Neural cell (in vitro differentiated cells): ENCODE data around the gene NECTIN4. TPM values are rescaled to one million over a fixed set of nuclear protein-coding genes. Genes with fewer than 3 reads are reported as not detected.
A peak's percentile ranks its signal among the peaks of the same experiment; 100 is the strongest.

Experiments used
- H2AFZ ChIP-seq: fragments of 200-600, 300-800 bp; sonication (generic), shearing (Covaris generic); 2 replicates; pipeline ENCODE4 v1.6.0; 2014; ENCODE audit warnings: low read depth, mild to moderate bottlenecking, antibody characterized with exemption, low read length, moderate library complexity
- H3F3A ChIP-seq: fragments of 200-600 bp; shearing (Covaris generic); 2 replicates; pipeline ENCODE4 v1.6.1; 2016; ENCODE audit warnings: mild to moderate bottlenecking, moderate library complexity, mixed read lengths, antibody characterized with exemption, low read length; ENCODE audit not compliant: insufficient read depth, poor library complexity, severe bottlenecking
- H3K27ac ChIP-seq: fragments of 200-600, 300-800 bp; sonication (generic), shearing (Covaris generic); 2 replicates; pipeline ENCODE4 v1.5.1; 2014; ENCODE audit warnings: mild to moderate bottlenecking, low read length, moderate library complexity
- H3K27me3 ChIP-seq: fragments of 300-800, 200-600 bp; sonication (generic), shearing (Covaris generic); 2 replicates; pipeline ENCODE4 v1.6.0; 2014; ENCODE audit warnings: mild to moderate bottlenecking, low read depth, low read length, moderate library complexity; ENCODE audit not compliant: insufficient read depth
- H3K36me3 ChIP-seq: fragments of 300-800, 200-600 bp; sonication (generic), shearing (Covaris generic); 2 replicates; pipeline ENCODE4 v1.5.1; 2014; ENCODE audit warnings: mild to moderate bottlenecking, antibody characterized with exemption, low read length, moderate library complexity; ENCODE audit not compliant: insufficient read depth
- H3K4me2 ChIP-seq: fragments of 300-800, 200-600 bp; sonication (generic), shearing (Covaris generic); 2 replicates; pipeline ENCODE4 v1.6.0; 2014; ENCODE audit warnings: mild to moderate bottlenecking, low read length
- H3K4me3 ChIP-seq: fragments of 300-800, 200-600 bp; sonication (generic), shearing (Covaris generic); 2 replicates; pipeline ENCODE4 v1.5.1; 2014; ENCODE audit warnings: mild to moderate bottlenecking, low read length, moderate library complexity
- H3K79me2 ChIP-seq: fragments of 200-600 bp; shearing (Covaris generic); replicated peaks from 2 replicates; pipeline ENCODE4 v1.6.0; 2014; ENCODE audit warnings: mild to moderate bottlenecking, low read length, moderate library complexity; ENCODE audit not compliant: insufficient read depth
- H3K9ac ChIP-seq: fragments of 300-800, 200-600 bp; sonication (generic), shearing (Covaris generic); 2 replicates; pipeline ENCODE4 v1.6.1; 2016; ENCODE audit warnings: mild to moderate bottlenecking, low read length, mixed read lengths
- H3K9me2 ChIP-seq: fragments of 200-600 bp; shearing (Covaris generic); 2 replicates; pipeline ENCODE4 v1.6.1; 2016; ENCODE audit warnings: mild to moderate bottlenecking, low read length, mixed read lengths; ENCODE audit not compliant: insufficient read depth
- H3K9me3 ChIP-seq: fragments of 200-600, 300-800 bp; sonication (generic), shearing (Covaris generic); 2 replicates; pipeline ENCODE4 v1.6.1; 2016; ENCODE audit warnings: mild to moderate bottlenecking, mixed run types, low read length, moderate library complexity, mixed read lengths
- H4K20me1 ChIP-seq: fragments of 200-600 bp; shearing (Covaris generic); 2 replicates; pipeline ENCODE4 v1.6.1; 2016; ENCODE audit warnings: mild to moderate bottlenecking, mixed run types; ENCODE audit not compliant: insufficient read depth
- EP300 ChIP-seq: fragments of 450-650 bp; conservative IDR thresholded peaks from 2 replicates; pipeline ENCODE4 v1.6.1; 2014; ENCODE audit warnings: antibody characterized with exemption, mild to moderate bottlenecking, moderate library complexity; ENCODE audit not compliant: poor library complexity, severe bottlenecking
- EZH2 ChIP-seq: fragments of 200-600, 300-800 bp; shearing (Covaris generic), sonication (generic); IDR thresholded peaks from 2 replicates; pipeline ENCODE4 v1.6.1; 2014; ENCODE audit warnings: antibody characterized with exemption, low read length, borderline replicate concordance, mild to moderate bottlenecking; ENCODE audit not compliant: insufficient read depth, poor library complexity, severe bottlenecking
- MXI1 ChIP-seq: fragments of 450-650 bp; conservative IDR thresholded peaks from 2 replicates; pipeline ENCODE4 v1.6.1; 2014; ENCODE audit warnings: antibody characterized with exemption, mild to moderate bottlenecking; ENCODE audit not compliant: poor library complexity, severe bottlenecking
- POLR2AphosphoS5 ChIP-seq: IDR thresholded peaks from 2 replicates; pipeline ENCODE4 v1.6.1; 2012
- RAD21 ChIP-seq: fragments of 450-650 bp; conservative IDR thresholded peaks from 2 replicates; pipeline ENCODE4 v1.6.1; 2014; ENCODE audit warnings: antibody characterized with exemption, mild to moderate bottlenecking, moderate library complexity
- SMC3 ChIP-seq: fragments of 450-650 bp; conservative IDR thresholded peaks from 2 replicates; pipeline ENCODE4 v1.6.1; 2014; ENCODE audit warnings: antibody characterized with exemption, mild to moderate bottlenecking, moderate library complexity; ENCODE audit not compliant: poor library complexity
- TAF1 ChIP-seq: IDR thresholded peaks from 2 replicates; pipeline ENCODE4 v1.6.1; 2012; ENCODE audit warnings: low read depth
- polyA plus RNA-seq: library from polyadenylated mRNA; depleted of rRNA; stranded (reverse); fragments of >200 nt; gene quantifications from 2 replicates; pipeline ENCODE4 v1.2.3, GENCODE V29; 2014
- TF ChIP-seq, protein P1 (sequence below): fragments of 450-650 bp; IDR thresholded peaks from 2 replicates; pipeline ENCODE4 v1.5.1; 2014; ENCODE audit warnings: antibody characterized with exemption, mild to moderate bottlenecking, moderate library complexity; ENCODE audit not compliant: poor library complexity, severe bottlenecking
- TF ChIP-seq, protein P2 (sequence below): IDR thresholded peaks from 2 replicates; pipeline ENCODE4 v1.6.1; 2012; ENCODE audit warnings: borderline replicate concordance

Gene NECTIN4
- polyA plus RNA-seq, 1 donor from 2014 or later = not detected

DNA sequence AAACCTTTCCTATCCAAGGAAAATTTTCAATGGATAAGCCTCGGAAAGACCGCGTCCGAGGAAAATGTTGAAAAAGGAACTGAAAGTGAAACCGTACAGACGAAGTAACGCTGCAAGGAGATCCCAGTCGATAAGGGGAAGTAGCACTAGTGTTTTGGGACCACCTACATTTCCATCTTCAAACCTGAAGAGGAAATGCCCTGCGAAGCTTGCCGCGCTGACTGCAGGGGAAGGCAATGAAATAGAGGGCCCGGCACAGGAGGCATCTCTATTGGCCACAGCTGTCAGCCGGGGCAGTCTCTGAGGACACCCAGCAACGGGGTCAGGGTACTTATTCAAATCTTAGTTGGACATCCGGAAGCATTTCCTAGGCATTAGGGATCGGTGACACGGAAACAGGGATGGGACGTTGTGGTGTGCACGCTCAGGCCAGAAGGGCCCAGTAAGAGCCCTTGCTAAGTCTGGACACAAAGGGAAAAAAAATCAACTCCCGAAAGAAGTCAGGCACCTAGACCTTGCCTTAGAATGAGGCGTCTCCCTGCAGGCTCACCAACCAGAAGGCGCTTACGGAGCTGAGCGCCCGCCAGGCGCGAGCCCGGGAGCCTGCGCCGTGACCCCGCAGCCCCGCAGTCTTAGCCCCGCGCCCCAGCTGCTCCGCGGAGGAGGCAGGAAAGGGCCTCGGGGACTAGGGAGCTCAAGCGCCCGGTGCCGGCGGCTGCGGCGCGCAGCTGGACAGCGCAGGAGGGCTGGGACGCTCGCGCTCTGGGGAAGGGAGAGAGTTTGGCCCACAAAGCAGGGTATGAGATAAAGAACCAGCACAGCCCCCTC, 44.2 kb downstream of the NECTIN4 start:
- peak; percentile 60 for TF ChIP-seq POLR2AphosphoS5
- TF ChIP-seq, protein P1, sequence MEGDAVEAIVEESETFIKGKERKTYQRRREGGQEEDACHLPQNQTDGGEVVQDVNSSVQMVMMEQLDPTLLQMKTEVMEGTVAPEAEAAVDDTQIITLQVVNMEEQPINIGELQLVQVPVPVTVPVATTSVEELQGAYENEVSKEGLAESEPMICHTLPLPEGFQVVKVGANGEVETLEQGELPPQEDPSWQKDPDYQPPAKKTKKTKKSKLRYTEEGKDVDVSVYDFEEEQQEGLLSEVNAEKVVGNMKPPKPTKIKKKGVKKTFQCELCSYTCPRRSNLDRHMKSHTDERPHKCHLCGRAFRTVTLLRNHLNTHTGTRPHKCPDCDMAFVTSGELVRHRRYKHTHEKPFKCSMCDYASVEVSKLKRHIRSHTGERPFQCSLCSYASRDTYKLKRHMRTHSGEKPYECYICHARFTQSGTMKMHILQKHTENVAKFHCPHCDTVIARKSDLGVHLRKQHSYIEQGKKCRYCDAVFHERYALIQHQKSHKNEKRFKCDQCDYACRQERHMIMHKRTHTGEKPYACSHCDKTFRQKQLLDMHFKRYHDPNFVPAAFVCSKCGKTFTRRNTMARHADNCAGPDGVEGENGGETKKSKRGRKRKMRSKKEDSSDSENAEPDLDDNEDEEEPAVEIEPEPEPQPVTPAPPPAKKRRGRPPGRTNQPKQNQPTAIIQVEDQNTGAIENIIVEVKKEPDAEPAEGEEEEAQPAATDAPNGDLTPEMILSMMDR = no peak
- no peak for TF ChIP-seq SMC3
- TF ChIP-seq MXI1 = no peak
- peak; percentile 60 for TF ChIP-seq TAF1
- TF ChIP-seq, protein P2, sequence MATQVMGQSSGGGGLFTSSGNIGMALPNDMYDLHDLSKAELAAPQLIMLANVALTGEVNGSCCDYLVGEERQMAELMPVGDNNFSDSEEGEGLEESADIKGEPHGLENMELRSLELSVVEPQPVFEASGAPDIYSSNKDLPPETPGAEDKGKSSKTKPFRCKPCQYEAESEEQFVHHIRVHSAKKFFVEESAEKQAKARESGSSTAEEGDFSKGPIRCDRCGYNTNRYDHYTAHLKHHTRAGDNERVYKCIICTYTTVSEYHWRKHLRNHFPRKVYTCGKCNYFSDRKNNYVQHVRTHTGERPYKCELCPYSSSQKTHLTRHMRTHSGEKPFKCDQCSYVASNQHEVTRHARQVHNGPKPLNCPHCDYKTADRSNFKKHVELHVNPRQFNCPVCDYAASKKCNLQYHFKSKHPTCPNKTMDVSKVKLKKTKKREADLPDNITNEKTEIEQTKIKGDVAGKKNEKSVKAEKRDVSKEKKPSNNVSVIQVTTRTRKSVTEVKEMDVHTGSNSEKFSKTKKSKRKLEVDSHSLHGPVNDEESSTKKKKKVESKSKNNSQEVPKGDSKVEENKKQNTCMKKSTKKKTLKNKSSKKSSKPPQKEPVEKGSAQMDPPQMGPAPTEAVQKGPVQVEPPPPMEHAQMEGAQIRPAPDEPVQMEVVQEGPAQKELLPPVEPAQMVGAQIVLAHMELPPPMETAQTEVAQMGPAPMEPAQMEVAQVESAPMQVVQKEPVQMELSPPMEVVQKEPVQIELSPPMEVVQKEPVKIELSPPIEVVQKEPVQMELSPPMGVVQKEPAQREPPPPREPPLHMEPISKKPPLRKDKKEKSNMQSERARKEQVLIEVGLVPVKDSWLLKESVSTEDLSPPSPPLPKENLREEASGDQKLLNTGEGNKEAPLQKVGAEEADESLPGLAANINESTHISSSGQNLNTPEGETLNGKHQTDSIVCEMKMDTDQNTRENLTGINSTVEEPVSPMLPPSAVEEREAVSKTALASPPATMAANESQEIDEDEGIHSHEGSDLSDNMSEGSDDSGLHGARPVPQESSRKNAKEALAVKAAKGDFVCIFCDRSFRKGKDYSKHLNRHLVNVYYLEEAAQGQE = peak; percentile 39
- TF ChIP-seq EP300 = no peak
- TF ChIP-seq RAD21 = no peak
- TF ChIP-seq EZH2 = no peak
- peak overlapping the region; percentile 97 for H3K4me2 ChIP-seq
- peak overlapping the region; percentile 95 for H3K27ac ChIP-seq
- peak overlapping the region; percentile 91 for H3K4me3 ChIP-seq
- H3K9me3 ChIP-seq = peaks cover 12% of the 10 kb centered on the region
- H3F3A ChIP-seq = peaks cover 3% of the 10 kb centered on the region
- peak overlapping the region; percentile 98 for H3K9ac ChIP-seq
- H3K79me2 ChIP-seq = peaks cover 22% of the 10 kb centered on the region
- peaks cover 10% of the 10 kb centered on the region for H3K36me3 ChIP-seq
- no peaks in the 10 kb centered on the region for H3K27me3 ChIP-seq
- H4K20me1 ChIP-seq = no peaks in the 10 kb centered on the region
- no peaks in the 10 kb centered on the region for H3K9me2 ChIP-seq
- H2AFZ ChIP-seq = peak overlapping the region; percentile 76

DNA sequence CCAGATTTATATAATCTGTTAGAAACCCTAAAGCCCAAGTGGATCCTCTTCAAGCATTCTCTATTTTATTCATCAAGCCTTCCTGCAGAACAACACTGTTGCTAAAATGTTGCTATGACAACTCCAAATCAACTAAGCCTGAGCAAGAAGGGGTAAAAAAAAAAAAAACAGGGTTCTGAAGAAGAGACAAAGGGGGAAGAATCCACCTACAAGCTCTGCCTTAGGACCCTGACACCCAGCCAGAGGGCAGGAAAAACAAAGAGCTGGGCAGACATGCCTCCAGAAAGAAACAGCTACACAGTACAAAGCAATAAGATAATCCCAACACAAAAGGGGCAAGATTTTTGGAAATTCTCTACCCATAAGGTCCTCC, 44.8 kb downstream of the NECTIN4 start:
- Histone ChIP-seq H3K27ac (peak overlapping the region; percentile 95), H3K9ac (peak overlapping the region; percentile 98), H3K4me2 (peak overlapping the region; percentile 97), H3K9me2 (no peaks in the 10 kb centered on the region), H3K36me3 (peaks cover 16% of the 10 kb centered on the region), H2AFZ (peak overlapping the region; percentile 76), H4K20me1 (no peaks in the 10 kb centered on the region), H3K79me2 (peaks cover 22% of the 10 kb centered on the region), H3F3A (peaks cover 3% of the 10 kb centered on the region), H3K27me3 (no peaks in the 10 kb centered on the region), H3K9me3 (peaks cover 12% of the 10 kb centered on the region), H3K4me3 (peak overlapping the region; percentile 91)
- TF ChIP-seq, protein P1 = no peak
- no peak for TF ChIP-seq SMC3
- TF ChIP-seq RAD21 = no peak
- TF ChIP-seq MXI1 = no peak
- TF ChIP-seq, protein P2 = no peak
- TF ChIP-seq EZH2 = no peak
